Adrenal gland (tissue), 12 donors: Measurements from ENCODE around the gene LPCAT1. TPM values are rescaled to one million over a fixed set of nuclear protein-coding genes. Genes with fewer than 3 reads are reported as not detected.
A peak's percentile ranks its signal among the peaks of the same experiment; 100 is the strongest.

Source experiments
- DNase-seq, 7 donors: peaks; one replicate each; pipeline ENCODE4 v3.0.0-alpha.2; 2019 to 2020
- H3K27ac ChIP-seq, 5 donors: fragments of 200-600 bp; sonication (generic) in 4 of 5; 1 replicate in 3 of 5; 2 replicates in 2 of 5; pipeline versions ENCODE4 v1.5.1 to v1.8.0; 2016 to 2020; ENCODE audit warnings: mild to moderate bottlenecking in 1 of 5
- H3K27me3 ChIP-seq: fragments of 200-600 bp; 2 replicates; pipeline ENCODE4 v1.8.0; 2021
- H3K36me3 ChIP-seq, 2 donors: fragments of 200-600 bp; replicated peaks in 1 of 2; 1 replicate in 1 of 2; 2 replicates in 1 of 2; pipeline versions ENCODE4 v1.5.1 to v1.8.0; 2018 to 2022
- H3K4me1 ChIP-seq, 2 donors: fragments of 200-600 bp; replicated peaks in 1 of 2; 1 replicate in 1 of 2; 2 replicates in 1 of 2; pipeline versions ENCODE4 v1.5.1 to v1.8.0; 2018 to 2021
- H3K4me3 ChIP-seq, 4 donors: fragments of 200-600 bp; sonication (generic) in 3 of 4; one replicate each; pipeline ENCODE4 v1.5.1; 2016 to 2018
- H3K9me3 ChIP-seq, 3 donors: fragments of 200-600 bp; sonication (generic) in 1 of 3; replicated peaks in 1 of 3; 1 replicate in 2 of 3; 2 replicates in 1 of 3; pipeline versions ENCODE4 v1.5.1 to v1.8.0; 2016 to 2021
- POLR2A ChIP-seq, 2 donors: fragments of 450-650 bp; IDR thresholded peaks; one replicate each; pipeline ENCODE4 v1.6.1; 2017; ENCODE audit warnings: antibody characterized with exemption in 2 of 2, mild to moderate bottlenecking in 2 of 2, moderate library complexity in 1 of 2
- WGBS, 4 donors: extraction: QIAGEN DNeasy Blood & Tissue Kit in 2 of 4; methylation state at CpG; one replicate each; pipeline versions ENCODE4 v1.1.5 to v1.1.7; 2013 to 2017; 5-methylcytosine and 5-hydroxymethylcytosine counted together
- intact Hi-C, 2 donors: fragments of 100-400 bp; cut with DNase I; formaldehyde crosslinking; loops; one replicate each; pipeline versions ENCODE4 v1.14.1 to v1.15.0; 2022 to 2023
- polyA plus RNA-seq, 3 donors: library from polyadenylated mRNA; stranded (reverse); fragments of 200-250 nt in 2 of 3; fragments of 350-450 nt in 1 of 3; fragmentation: Illumina TruSeq in 1 of 3; extraction: RNeasy Lipid Tissue Mini Kit (QIAGEN cat#74804) in 1 of 3; gene quantifications; one replicate each; pipeline ENCODE4 v1.2.3, GENCODE V29; 2013 to 2014
- total RNA-seq, 9 donors: library from RNA; depleted of rRNA in 4 of 9; stranded (reverse); fragments of >200 nt in 4 of 9; fragments of 120-200 nt in 1 of 9; fragmentation: NEBNext Ultra II Directional in 1 of 9; extraction: Animal tissue kit (Norgen Biotek cat#: 25700) in 1 of 9; gene quantifications; one replicate each; pipeline versions ENCODE4 v1.1.0 to v1.2.4, GENCODE V29; 2013 to 2023
- TF ChIP-seq, protein P1 (sequence below), 6 experiments: fragments of 450-650 bp in 4 of 6; fragments of 200-600 bp in 2 of 6; sonication (generic) in 1 of 6; IDR thresholded peaks; 1 replicate in 5 of 6; 2 replicates in 1 of 6; pipeline versions ENCODE4 v1.5.1 to v1.8.0; 2016 to 2021; ENCODE audit warnings: antibody characterized with exemption in 6 of 6, mild to moderate bottlenecking in 2 of 6, moderate library complexity in 1 of 6
- donor health status: healthy with polysubstance abuse.
- donor health status: Bipolar disorder and iron deficiency.
- donor health status: DM: yes; HTN: yes; CAD: no.
- donor health status: DM: no; HTN: no; CAD: no.
- donor health status: DM: no; HTN: no; CAD: no.
- donor health status: DM: yes; HTN: yes; CAD: no.

LPCAT1 gene
- total and polyA plus RNA-seq, 12 donors, result 23.2 to 59.1 (median 42.6) TPM

DNA sequence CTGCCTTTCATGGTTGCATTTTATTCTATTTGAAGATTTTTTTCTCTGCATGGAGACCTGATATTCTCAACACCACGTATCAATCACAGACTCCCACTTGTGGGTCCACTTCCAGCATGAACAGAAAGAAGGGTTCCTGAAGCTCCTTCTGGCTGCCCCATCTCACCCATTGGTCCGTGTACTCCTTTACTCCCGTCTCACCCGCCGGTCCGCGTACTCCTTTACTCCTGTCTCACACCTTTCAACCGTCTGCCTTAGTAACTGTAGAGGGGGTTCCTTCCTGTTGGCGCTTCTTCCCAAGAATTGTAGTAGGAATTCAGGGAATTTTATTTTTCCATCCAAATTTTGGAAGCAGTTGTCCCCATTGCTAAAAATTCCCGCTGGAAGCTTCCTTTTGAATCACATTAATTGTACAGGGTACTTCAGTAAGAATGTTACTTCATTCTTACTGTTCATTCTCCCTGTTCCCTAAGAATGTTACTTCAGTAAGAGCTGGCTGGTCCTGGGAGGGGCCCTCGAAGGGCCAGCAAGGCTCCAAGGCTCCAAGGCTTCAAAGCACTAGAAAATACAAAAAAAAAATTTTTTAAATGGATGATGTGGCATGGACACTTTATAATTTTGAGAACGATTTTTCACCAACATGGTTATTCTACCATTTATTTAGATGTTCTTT lies 3.9 kb upstream of the LPCAT1 start:
- no peak overlapping the region for H3K27ac ChIP-seq
- no peak overlapping the region for H3K4me3 ChIP-seq
- DNase-seq, result peak in 2 of 7 donors; percentile 5 to 23
- H3K4me1 ChIP-seq, result peaks cover 8 to 9% of the 10 kb centered on the region in 2 donors
- intact Hi-C loops, result no loop called here
- H3K27me3 ChIP-seq, result no peaks in the 10 kb centered on the region
- no peaks in the 10 kb centered on the region for H3K9me3 ChIP-seq
- no peaks in the 10 kb centered on the region for H3K36me3 ChIP-seq
- 78 to 86% (median 80%) methylated on average over 12 of the region's 12 CpGs for WGBS, 4 donors
- TF ChIP-seq, protein P1, sequence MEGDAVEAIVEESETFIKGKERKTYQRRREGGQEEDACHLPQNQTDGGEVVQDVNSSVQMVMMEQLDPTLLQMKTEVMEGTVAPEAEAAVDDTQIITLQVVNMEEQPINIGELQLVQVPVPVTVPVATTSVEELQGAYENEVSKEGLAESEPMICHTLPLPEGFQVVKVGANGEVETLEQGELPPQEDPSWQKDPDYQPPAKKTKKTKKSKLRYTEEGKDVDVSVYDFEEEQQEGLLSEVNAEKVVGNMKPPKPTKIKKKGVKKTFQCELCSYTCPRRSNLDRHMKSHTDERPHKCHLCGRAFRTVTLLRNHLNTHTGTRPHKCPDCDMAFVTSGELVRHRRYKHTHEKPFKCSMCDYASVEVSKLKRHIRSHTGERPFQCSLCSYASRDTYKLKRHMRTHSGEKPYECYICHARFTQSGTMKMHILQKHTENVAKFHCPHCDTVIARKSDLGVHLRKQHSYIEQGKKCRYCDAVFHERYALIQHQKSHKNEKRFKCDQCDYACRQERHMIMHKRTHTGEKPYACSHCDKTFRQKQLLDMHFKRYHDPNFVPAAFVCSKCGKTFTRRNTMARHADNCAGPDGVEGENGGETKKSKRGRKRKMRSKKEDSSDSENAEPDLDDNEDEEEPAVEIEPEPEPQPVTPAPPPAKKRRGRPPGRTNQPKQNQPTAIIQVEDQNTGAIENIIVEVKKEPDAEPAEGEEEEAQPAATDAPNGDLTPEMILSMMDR (IDR thresholded peaks at IDR 0.05), result no peak
- TF ChIP-seq POLR2A (IDR thresholded peaks at IDR 0.05), result no peak

DNA sequence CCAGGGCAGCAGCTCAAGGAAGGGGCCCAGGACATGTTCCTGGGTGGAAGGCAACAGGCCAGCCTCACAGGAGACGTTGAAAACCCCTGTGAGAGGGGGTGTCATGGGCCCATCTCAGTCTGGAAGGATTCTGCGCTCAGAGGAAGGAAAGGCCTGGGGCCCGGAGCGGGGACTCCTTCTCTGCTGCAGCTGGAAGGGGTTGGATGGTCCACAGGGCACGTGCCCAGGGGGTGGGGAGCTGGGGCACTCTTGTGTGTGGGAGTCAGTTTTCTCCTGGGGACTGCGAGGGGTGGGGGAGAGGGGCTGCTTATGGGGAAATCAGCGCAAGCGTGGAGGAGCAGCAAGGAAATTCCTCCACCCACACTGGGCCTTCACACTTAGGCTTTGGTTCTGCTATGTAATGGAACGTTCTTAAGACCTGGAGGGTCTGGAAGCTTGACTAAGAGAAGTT lies 2.9 kb upstream of the LPCAT1 start:
- TF ChIP-seq, protein P1 (IDR thresholded peaks at IDR 0.05), result no peak
- TF ChIP-seq POLR2A (IDR thresholded peaks at IDR 0.05), result no peak
- H3K9me3 ChIP-seq, result no peaks in the 10 kb centered on the region
- H3K27me3 ChIP-seq, result no peaks in the 10 kb centered on the region
- intact Hi-C loops, result no loop called here
- 80 to 89% (median 87%) methylated on average over 9 of the region's 9 CpGs for WGBS, 4 donors
- H3K4me1 ChIP-seq, result peaks cover 9 to 18% of the 10 kb centered on the region in 2 donors
- no peak overlapping the region for H3K4me3 ChIP-seq
- peak in 6 of 7 donors; percentile 4 to 35 (median 11) for DNase-seq
- no peak overlapping the region for H3K27ac ChIP-seq
- H3K36me3 ChIP-seq, result no peaks in the 10 kb centered on the region

DNA sequence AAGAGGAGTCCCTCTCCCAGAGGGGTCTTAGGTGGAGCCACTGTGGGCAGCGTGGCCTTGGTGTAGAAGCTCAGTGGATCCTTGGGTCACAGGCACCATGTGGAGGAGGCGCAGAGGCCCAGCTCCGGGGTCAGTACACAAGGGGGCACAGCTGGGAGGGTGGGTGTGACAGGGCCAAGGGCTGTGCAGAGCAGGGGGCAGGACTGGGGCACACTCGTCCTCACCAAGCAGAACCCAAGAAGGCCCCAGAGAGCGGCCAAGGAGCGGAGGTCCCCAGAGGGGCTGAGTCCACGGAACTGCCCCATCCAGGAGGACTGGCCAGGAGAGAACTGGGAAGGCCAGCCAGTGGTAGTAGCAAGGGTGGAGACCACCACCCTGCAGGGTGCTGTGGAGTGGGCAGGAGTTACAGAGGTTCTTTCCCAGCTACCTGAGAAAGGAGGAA lies 2.5 kb upstream of the LPCAT1 start:
- Histone ChIP-seq H3K36me3 (no peaks in the 10 kb centered on the region), H3K4me3 (no peak overlapping the region), H3K27ac (no peak overlapping the region), H3K4me1 (peaks cover 9 to 21% of the 10 kb centered on the region in 2 donors), H3K9me3 (no peaks in the 10 kb centered on the region), H3K27me3 (no peaks in the 10 kb centered on the region)
- intact Hi-C loops, result no loop called here
- 96 to 100% (median 96%) methylated on average over 3 to 7 of the region's 7 CpGs for WGBS, 4 donors
- no peak for TF ChIP-seq POLR2A (IDR thresholded peaks at IDR 0.05)
- TF ChIP-seq, protein P1 (IDR thresholded peaks at IDR 0.05), result no peak
- DNase-seq, result peak in 6 of 7 donors; percentile 7 to 41 (median 14)

DNA sequence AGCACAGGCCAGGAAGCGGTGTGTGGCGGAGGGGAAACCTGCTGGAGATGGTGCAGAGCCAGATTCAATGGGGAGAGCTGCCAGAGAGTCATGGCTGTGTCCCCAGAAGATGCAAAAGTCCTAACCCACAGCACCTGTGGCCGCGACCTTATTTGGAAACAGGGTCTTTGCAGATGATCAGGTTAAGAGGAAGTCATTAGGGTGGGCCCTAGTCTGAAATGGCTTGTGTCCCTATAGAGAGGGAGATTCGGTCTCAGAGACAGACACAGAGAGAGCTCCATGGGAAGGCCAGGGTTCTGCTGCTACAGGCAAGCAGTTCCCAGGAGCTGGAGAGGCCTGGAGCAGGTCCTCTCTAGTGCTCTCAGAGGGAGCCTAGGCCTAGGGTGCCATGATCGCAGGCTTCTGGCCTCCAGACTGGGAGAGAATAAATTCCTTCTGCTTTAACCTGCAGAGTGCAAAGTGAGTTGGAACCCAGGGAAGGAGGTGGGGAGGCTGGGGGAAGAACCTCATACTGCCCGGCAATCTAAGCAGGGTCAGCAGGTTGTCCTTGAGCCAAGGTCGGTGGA lies 1.9 kb upstream of the LPCAT1 start:
- Histone ChIP-seq H3K4me3 (no peak overlapping the region), H3K36me3 (no peaks in the 10 kb centered on the region), H3K4me1 (peaks cover 9 to 21% of the 10 kb centered on the region in 2 donors), H3K9me3 (no peaks in the 10 kb centered on the region), H3K27me3 (no peaks in the 10 kb centered on the region), H3K27ac (no peak overlapping the region)
- peak in 5 of 7 donors; percentile 2 to 46 (median 9) for DNase-seq
- 77 to 89% (median 86%) methylated on average over 6 to 8 of the region's 8 CpGs for WGBS, 4 donors
- TF ChIP-seq POLR2A (IDR thresholded peaks at IDR 0.05), result no peak
- TF ChIP-seq, protein P1 (IDR thresholded peaks at IDR 0.05), result no peak
- intact Hi-C loops, result no loop called here
